Brain microvascular endothelial cell (primary cell): ENCODE results near the gene MRNIP.

Source experiments
- DNase-seq: peaks from one replicate; pipeline ENCODE4 v3.0.0-alpha.2; 2020
- H3K27ac ChIP-seq: fragments of 250-450 bp; sonication (Bioruptor Pico); 2 replicates; pipeline ENCODE4 v1.5.1; 2020; ENCODE audit warnings: mild to moderate bottlenecking, moderate library complexity
- H3K27me3 ChIP-seq: fragments of 250-450 bp; sonication (Bioruptor Pico); replicated peaks from 2 replicates; pipeline ENCODE4 v1.5.1; 2020; ENCODE audit warnings: mild to moderate bottlenecking
- H3K36me3 ChIP-seq: fragments of 250-450 bp; sonication (Bioruptor Pico); replicated peaks from 2 replicates; pipeline ENCODE4 v1.5.1; 2020; ENCODE audit warnings: mild to moderate bottlenecking
- H3K4me3 ChIP-seq: 2 replicates; pipeline ENCODE4 v1.5.1; 2011; ENCODE audit warnings: low read depth, mild to moderate bottlenecking, control low read depth, low read length, moderate library complexity
- CTCF ChIP-seq: IDR thresholded peaks from 2 replicates; pipeline ENCODE4 v1.5.1; 2011; ENCODE audit warnings: low read depth, mild to moderate bottlenecking, moderate library complexity, low read length, control low read depth, inconsistent platforms; ENCODE audit errors: missing control alignments
- in situ Hi-C: cut with HindIII; loops from 2 replicates; pipeline ENCODE4 v1.10.0; 2017; ENCODE audit warnings: low sequenced_read_pairs, low pct_ligation_motif_present

Gene MRNIP

GRCh38 chr5:179862891-179863290, 4.3 kb upstream of the MRNIP start:
- H3K27me3 ChIP-seq = no peaks in the 10 kb centered on the region
- no peak for TF ChIP-seq CTCF
- no peak for DNase-seq
- peaks cover 37% of the 10 kb centered on the region for H3K36me3 ChIP-seq
- in situ Hi-C loops = no loop called here
- H3K27ac ChIP-seq = no peak overlapping the region
- H3K4me3 ChIP-seq = no peak overlapping the region

- H3K27me3 ChIP-seq = no peaks in the 10 kb centered on the region
- in situ Hi-C loops = no loop called here
- DNase-seq = no peak
- H3K27ac ChIP-seq = no peak overlapping the region
- H3K36me3 ChIP-seq = peaks cover 37% of the 10 kb centered on the region
- no peak for TF ChIP-seq CTCF
- H3K4me3 ChIP-seq = no peak overlapping the region
Measured at GRCh38 chr5:179862296-179862695, 3.7 kb upstream of the MRNIP start.

- no peak for DNase-seq
- no peak for TF ChIP-seq CTCF
- no peak overlapping the region for H3K27ac ChIP-seq
- in situ Hi-C loops = no loop called here
- peaks cover 28% of the 10 kb centered on the region for H3K36me3 ChIP-seq
- no peak overlapping the region for H3K4me3 ChIP-seq
- H3K27me3 ChIP-seq = no peaks in the 10 kb centered on the region
Measured at GRCh38 chr5:179860301-179860700, 1.7 kb upstream of the MRNIP start.

- H3K27me3 ChIP-seq = no peaks in the 10 kb centered on the region
- DNase-seq = no peak
- in situ Hi-C loops = no loop called here
- no peak overlapping the region for H3K27ac ChIP-seq
- H3K4me3 ChIP-seq = peak overlapping the region; percentile 90
- TF ChIP-seq CTCF = no peak
- peaks cover 10% of the 10 kb centered on the region for H3K36me3 ChIP-seq
Measured at GRCh38 chr5:179858241-179858585, 404 bp downstream of the MRNIP start.

GRCh38 chr5:179854356-179854755, 4.3 kb downstream of the MRNIP start:
- no peak overlapping the region for H3K4me3 ChIP-seq
- in situ Hi-C loops = no loop called here
- DNase-seq = no peak
- no peak overlapping the region for H3K27ac ChIP-seq
- H3K27me3 ChIP-seq = no peaks in the 10 kb centered on the region
- no peak for TF ChIP-seq CTCF
- H3K36me3 ChIP-seq = peaks cover 18% of the 10 kb centered on the region

GRCh38 chr5:179852993-179853547, 5.5 kb downstream of the MRNIP start:
- Histone ChIP-seq H3K27ac (no peak overlapping the region), H3K27me3 (no peaks in the 10 kb centered on the region), H3K36me3 (peaks cover 19% of the 10 kb centered on the region), H3K4me3 (no peak overlapping the region)
- in situ Hi-C loops = no loop called here
- DNase-seq = no peak
- TF ChIP-seq CTCF = no peak
